Measurements from ENCODE around the gene CDKAL1.

Gene CDKAL1

GRCh38 chr6:20684474-20684873 is 150.2 kb downstream of the CDKAL1 start:
- no peak for DNase-seq

DNA sequence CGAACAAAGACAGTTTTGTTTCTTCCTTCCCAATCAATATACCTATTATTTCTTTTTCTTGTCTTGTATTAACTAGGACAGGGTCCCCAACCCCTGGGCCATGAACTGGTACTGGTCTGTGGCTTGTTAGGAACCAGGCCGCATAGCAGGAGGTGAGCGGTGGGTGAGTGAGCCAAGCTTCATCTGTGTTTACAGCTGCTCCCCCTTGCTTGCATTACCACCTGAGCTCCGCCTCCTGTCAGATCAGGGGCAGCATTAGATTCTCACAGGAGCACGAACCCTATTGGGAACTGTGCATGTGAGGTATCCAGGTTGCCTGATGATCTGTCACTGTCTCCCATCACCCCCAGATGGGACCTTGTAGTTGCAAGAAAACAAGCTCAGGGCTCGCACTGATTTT is 151.9 kb downstream of the CDKAL1 start:
- no peak for DNase-seq

- no peak for DNase-seq
Measured at GRCh38 chr6:20687494-20687893, 153.2 kb downstream of the CDKAL1 start.

DNA sequence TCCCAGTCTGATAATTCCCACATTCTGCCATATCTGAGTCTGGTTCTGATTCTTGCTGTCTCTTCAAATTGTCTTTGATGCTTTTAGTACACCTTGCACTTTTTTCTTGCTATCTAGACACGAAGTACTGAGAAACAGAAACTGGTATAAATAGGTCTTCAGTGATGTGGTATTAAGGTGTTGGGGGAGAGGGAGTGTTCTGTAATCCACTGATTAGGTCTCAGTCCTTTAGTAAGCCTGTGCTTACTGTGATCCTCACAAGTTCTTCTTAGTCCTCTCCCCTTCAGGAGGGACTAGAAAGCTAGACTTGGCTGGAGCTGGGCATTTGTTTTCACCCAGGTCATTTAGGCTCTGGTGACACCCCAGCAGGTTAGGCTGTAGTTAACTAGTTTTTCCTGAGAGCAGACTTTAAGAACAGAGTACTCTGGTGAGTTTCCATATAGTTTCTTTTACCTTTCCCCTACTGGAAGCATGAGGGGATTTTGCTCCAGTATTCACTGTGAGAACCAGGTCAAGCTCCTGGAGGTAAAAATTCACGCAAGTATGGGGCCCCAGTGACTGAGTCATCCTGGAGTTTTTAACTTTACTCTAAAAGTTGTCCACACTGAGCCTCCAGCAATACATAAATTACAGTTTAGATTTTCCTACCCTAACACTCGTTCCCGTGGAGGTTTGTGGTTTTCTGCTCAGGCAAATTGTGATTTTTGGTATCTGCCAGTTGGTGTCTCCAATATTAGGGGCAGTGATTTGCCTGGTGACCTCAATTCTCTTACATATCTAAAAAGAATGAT is 154.6 kb downstream of the CDKAL1 start:
- no peak for DNase-seq

DNA sequence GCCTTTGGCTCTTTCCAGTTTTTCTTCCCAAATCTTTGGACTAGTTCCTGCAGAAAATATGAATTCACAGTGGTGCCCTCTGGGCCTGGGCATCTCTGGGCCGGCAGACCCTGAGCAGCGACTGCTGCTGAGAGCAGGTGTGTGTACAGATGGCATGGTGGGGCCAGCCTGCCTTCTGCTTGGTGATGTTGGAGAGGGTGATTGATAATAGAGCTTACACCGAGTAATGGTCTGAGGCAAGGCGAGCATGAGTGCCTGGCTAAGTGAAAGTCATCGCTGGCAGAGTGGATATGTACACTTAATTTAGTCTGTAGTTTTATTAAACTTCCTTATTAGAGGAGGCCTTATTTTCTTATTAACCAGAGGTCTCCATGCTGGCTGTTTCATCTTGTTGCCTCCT is 156.9 kb downstream of the CDKAL1 start:
- DNase-seq, result no peak

DNA sequence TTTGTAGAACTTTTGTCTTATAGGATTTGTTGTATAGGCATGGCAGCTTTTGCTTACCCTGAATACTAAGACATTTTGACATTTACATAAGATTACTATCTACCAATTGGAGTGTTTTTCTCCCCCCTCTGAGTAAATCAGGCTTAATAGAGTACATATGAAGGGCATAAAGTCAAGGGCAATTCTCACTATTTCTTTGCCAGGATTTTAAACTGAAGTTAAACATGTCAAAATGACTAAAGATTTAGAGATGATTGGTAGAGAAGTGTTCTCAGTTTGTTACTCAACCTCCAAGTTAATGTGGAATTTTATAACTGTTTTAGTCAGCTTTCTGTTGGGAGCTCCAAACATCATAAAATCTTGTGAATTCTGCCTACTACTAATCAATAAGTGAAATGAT is 157.8 kb downstream of the CDKAL1 start:
- DNase-seq, result no peak

GRCh38 chr6:20693466-20694063 is 159.3 kb downstream of the CDKAL1 start:
- DNase-seq, result no peak

DNA sequence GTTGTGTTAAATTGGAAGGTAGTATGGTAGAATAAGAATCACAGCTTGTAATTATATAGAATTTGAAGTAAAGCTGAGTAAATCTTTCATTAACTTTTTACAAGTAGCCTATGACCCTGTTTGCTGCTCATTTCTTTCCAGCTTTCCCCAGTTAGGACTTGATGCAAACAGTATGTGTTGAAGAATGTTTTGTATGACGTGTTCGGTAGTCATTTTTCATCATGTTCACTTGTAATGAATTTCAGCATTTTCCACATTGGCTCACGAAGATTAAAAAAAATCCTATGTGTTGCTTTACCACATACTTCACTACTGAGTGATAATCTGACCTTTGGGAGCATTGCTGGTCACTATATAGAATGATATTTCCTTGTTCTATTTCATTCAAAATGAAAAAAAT is 162.4 kb downstream of the CDKAL1 start:
- no peak for DNase-seq

DNA sequence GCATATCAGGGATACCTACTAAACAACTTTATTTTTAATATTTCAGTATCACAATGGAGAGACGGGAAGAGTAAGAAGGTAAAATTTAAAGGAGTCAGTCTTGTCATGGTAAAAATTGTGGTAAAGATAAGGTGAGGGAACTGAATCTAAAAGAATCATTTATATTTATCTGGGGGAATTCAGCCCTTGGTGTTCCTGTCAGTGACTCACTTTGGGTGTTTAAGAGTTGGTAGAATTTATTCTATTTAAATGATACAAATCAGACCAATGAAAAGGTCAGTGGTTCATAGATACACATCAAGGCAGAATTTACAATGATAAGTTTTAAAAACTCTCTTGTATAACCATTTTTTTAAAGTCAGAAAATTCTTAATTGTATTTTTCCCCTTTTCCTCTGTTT is 164.4 kb downstream of the CDKAL1 start:
- no peak for DNase-seq

DNA sequence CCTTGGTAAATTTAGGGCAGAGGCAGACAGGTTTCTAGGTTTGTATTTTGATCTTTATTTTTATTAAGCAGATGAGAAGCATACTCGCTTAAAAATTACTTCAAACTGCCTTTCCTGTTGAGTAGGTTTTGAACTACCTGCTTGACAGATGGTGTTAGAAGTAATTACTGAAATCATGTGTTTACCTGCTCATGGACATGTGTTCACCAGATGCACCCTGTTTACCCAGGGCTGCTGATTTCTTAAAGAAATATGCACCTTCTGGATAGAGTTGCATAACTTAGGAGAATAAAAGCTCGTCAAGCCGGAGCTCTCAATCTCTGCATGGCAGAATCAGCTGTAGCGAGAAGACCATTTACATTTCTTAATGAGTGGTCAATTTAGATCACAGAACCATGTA is 165.1 kb downstream of the CDKAL1 start:
- DNase-seq, result no peak

DNA sequence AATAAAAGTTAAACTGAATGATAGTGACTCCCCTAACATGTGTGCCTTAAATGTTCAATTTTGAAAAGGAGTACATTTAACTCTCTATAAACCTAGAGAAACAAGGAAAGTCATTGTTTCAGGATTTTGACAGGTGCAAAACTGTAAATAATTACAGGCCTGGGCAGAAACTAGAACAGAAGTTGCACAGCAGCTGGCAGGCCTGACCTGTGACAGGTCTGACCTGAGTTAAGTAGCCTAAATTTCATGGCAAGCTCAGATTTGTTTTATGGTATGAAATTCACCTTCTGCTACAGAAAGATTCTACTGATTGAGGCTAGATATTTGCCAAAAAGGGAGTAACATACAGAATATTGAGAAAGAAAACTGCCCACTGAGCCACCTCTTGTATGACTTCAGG is 166.1 kb downstream of the CDKAL1 start:
- no peak for DNase-seq

- DNase-seq, result no peak
Measured at GRCh38 chr6:20702366-20702765, 168.1 kb downstream of the CDKAL1 start.

DNA sequence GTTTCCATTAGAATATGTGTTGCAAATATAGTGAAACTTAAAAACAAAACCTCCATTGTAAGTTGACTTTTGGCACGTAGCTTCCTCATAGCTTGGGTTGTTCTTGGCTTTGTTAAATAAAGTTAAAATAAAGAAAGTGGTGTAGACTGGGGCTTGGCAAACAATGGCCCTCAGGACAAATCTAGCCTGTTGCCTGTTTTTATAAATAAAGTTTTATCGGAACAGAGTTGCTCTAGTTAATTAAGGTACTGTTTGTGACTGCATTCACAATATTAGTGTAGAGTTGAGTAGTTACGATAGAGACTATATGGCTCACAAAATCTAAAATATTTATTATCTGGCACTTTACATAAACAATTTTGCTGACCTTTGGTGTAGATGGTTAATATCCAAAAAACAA is 168.8 kb downstream of the CDKAL1 start:
- no peak for DNase-seq

DNA sequence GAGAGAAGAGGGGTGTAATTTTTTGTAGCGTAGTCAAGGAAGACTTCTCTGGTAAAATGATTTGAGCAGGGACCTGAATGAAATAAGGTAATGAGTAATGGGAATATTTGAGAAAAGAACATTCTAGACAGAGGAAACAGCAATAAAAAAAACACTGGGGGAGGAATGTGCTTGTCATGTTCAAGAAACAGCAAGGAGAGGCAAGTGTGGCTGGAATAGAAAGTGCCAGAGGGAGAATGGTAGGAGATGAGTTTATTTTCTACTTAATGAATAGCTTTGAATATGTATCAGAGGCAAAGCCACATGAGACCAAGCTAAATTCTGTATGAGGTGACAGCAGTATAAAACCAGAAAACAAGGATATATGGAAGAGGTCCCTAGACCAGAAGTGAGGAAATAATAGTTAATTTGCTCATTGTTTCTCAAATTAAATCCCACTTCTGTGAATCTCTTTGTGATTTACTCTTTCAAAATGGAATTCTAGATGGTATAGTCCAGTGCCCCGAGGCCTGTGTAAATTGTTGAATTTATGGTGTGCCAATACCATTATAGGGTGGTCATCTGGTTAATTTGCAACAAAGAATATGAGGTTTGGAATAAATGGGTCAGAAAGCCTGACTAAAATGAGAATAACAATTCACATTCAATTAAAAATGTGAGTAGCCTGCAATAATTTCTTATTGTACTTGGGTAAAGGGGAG is 170.2 kb downstream of the CDKAL1 start:
- no peak for DNase-seq

DNA sequence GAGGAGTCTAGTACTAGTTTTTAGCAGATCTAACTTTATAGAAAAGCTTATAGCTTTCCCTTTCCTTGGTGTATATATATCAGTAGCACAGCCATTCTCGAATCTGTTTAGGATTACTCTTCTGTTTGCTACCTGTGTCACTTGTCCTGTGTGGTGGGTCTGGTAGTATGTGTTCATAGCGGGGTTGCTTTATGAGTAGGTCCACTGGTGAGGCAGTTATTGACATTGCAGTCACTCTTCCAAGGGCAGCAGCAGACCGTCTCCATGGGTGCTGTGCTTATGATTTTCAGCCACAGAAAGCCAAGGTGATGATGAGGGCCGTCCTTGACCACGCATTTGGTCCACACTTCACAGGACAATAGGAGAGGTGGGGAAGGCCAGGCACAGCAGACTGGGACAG is 171.5 kb downstream of the CDKAL1 start:
- no peak for DNase-seq

DNA sequence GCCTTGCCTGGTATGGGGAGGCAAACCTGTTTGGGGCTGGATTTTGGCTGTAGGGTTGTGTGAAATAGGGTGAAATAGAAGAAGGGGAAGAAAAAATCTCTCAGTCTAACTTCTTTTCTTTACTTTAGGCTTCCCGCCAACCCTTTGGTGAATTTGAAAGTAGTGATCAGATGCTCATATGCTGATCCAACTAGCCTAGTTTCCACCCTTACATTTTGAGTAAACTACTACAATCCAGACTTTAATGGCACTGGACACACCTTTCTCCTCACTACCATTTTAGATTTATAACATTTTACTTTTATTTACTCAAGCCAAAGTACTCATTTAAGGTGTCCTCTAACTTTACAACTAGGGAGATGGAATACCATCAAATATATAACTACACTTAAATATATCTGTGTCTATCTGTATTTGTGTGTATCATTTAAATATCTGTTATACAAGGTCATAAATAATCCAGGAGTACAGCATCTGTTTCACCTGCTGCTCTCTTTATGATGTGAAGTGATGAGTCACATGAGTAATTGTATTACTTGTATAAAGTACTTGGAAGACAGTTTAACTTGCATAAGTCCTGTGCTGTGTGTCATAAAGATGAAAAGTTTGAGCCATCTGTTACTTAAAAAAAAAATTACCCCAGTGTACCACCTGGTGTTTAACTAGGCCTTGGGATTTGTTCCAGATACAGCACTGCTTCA is 172.1 kb downstream of the CDKAL1 start:
- no peak for DNase-seq

GRCh38 chr6:20706939-20707485 is 172.8 kb downstream of the CDKAL1 start:
- DNase-seq, result no peak

GRCh38 chr6:20707870-20708269 is 173.6 kb downstream of the CDKAL1 start:
- DNase-seq, result no peak

DNA sequence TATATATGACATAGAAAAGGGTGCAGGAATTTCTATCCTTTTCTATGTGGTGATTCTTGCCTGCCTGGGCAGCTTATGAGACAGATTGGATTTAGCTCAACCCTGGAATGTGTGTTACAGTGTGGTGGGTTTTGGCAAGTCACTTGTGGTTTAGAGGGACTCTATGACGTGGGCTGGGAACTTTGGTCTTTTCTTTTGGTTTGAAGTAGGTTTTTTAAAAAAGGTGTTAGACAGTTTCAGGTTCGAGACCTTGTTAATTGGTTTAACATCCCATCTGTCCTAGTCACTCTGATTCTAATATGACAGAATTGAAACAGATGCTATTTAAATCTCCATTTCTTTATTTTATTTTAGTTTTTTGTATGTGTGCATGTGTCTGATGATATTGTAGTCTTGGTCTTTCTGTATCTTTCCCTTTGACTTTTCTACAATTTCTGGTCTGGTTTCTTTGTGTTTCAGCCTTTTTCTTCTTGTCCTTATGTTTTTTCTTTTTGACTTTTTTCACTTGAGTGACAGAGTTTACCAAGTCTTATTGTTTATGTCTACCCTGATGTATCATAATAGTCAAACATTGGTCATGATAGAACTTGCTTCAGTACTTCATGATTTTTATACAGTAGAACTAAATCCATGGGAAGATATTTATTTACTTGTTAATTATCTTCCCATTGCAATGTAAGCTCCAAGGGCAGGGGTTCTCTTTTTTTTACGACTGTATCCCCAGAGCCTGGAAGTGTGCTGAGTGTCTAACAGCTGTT is 174.3 kb downstream of the CDKAL1 start:
- no peak for DNase-seq

DNA sequence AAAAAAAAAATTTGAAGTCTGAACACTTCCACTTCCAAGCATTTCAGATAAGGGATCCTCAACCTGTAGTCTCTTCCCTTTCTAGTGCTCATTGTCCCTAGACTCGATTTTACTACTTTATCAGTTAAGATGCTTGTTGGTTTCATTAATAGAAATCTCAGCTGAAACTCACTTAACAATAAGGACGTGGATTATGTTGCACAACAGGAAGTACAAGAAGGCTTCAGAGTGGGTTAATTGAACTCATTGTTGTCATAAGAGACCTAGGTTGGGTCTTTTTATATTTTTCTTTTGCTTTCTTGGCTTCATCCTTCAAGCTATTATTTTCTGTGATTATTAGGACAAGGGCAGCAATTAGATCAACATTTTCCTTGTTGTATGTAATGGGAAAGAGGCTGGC is 175.2 kb downstream of the CDKAL1 start:
- DNase-seq, result no peak

DNA sequence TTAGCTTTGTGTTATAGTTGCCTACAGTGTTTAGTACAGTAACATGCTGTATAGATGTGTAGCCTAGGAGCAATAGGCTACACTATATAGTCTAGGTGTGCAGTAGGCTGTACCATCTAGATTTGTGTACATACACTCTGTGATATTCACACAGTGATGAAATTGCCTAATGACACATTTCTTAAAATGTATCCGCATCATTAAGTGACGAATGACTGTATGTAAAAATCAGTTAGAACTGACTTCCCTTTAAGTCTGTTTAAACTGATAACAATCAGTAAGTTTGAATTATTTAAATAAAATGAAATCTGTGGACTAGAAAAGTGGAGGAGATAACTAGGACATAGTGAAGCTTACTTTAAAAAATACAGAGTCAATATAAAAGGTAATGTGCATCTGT is 176.1 kb downstream of the CDKAL1 start:
- DNase-seq, result no peak

- no peak for DNase-seq
Measured at GRCh38 chr6:20711518-20711917, 177.3 kb downstream of the CDKAL1 start.

- no peak for DNase-seq
Measured at GRCh38 chr6:20712011-20712410, 177.8 kb downstream of the CDKAL1 start.

Measured in 8988T (cell line).